SK-N-SH (cell line): ENCODE results near the gene SCN1B. TPM values are rescaled to one million over a fixed set of nuclear protein-coding genes. Genes with fewer than 3 reads are reported as not detected.

Experiments
- CTCF ChIA-PET: fragments of 300-600, 350-600 bp; formaldehyde crosslinking; extraction: SDS; loops from one replicate; lab custom pipeline; 2021; lab: Yijun Ruan, JAX
- POLR2A ChIA-PET: fragments of 350-600 bp; sonication (Branson Sonifier 250); formaldehyde crosslinking; extraction: SDS; loops from one replicate; lab custom pipeline; 2020; ENCODE audit warnings: antibody characterized with exemption, inconsistent platforms; lab: Yijun Ruan, JAX
- DNase-seq: peaks from one replicate; pipeline ENCODE4 v3.0.0; 2012
- H2AFZ ChIP-seq: fragments of 200-600 bp; sonication (generic); 2 replicates; pipeline ENCODE4 v1.8.1; 2016; ENCODE audit warnings: antibody characterized with exemption, mild to moderate bottlenecking, low read depth
- H3F3A ChIP-seq: fragments of 200-600 bp; sonication (generic); replicated peaks from 2 replicates; pipeline ENCODE3; 2016; ENCODE audit warnings: antibody characterized with exemption, mild to moderate bottlenecking; ENCODE audit not compliant: insufficient read depth
- H3K27ac ChIP-seq, 2 experiments: fragments of 200-500 bp in 1 of 2; fragments of 200-600 bp in 1 of 2; sonication (Bioruptor generic) in 1 of 2; sonication (generic), shearing (Covaris generic) in 1 of 2; 2 replicates each; pipeline versions ENCODE4 v1.5.1 to v1.6.1; 2014 to 2016; ENCODE audit warnings: low read depth in 2 of 2, inconsistent platforms in 1 of 2, low read length in 1 of 2, mild to moderate bottlenecking in 1 of 2, mixed read lengths in 1 of 2
- H3K27me3 ChIP-seq: fragments of 200-600 bp; sonication (generic), shearing (Covaris generic); 2 replicates; pipeline ENCODE4 v1.6.1; 2016; ENCODE audit warnings: mixed run types; ENCODE audit not compliant: insufficient read depth
- H3K36me3 ChIP-seq, 2 experiments: fragments of 200-500 bp in 1 of 2; fragments of 200-600 bp in 1 of 2; sonication (Bioruptor generic) in 1 of 2; sonication (generic) in 1 of 2; replicated peaks in 1 of 2; 2 replicates each; pipeline versions ENCODE3 to v1.5.1; 2014 to 2016; ENCODE audit warnings: low read length in 1 of 2, mild to moderate bottlenecking in 1 of 2; ENCODE audit not compliant: insufficient read depth in 2 of 2, control insufficient read depth in 1 of 2
- H3K4me1 ChIP-seq, 2 experiments: fragments of 200-500 bp in 1 of 2; fragments of 200-600 bp in 1 of 2; sonication (Bioruptor generic) in 1 of 2; sonication (generic), shearing (Covaris generic) in 1 of 2; 2 replicates each; pipeline versions ENCODE4 v1.5.1 to v1.6.1; 2014 to 2016; ENCODE audit warnings: low read depth in 1 of 2, low read length in 1 of 2, mixed run types in 1 of 2; ENCODE audit not compliant: insufficient read depth in 2 of 2, control insufficient read depth in 1 of 2
- H3K4me2 ChIP-seq: fragments of 200-600 bp; sonication (generic), shearing (Covaris generic); 2 replicates; pipeline ENCODE4 v1.6.1; 2017; ENCODE audit warnings: mixed run types
- H3K4me3 ChIP-seq, 2 experiments: fragments of 200-500 bp in 1 of 2; fragments of 200-600 bp in 1 of 2; sonication (Bioruptor generic) in 1 of 2; sonication (generic), shearing (Covaris generic) in 1 of 2; 2 replicates each; pipeline versions ENCODE4 v1.5.1 to v1.8.1; 2014 to 2016; ENCODE audit warnings: low read depth in 2 of 2, inconsistent platforms in 1 of 2, low read length in 1 of 2, mild to moderate bottlenecking in 1 of 2, mixed read lengths in 1 of 2, moderate library complexity in 1 of 2
- H3K79me2 ChIP-seq: fragments of 200-600 bp; sonication (generic); 2 replicates; pipeline ENCODE4 v1.8.1; 2017; ENCODE audit warnings: mild to moderate bottlenecking; ENCODE audit not compliant: insufficient read depth
- H3K9ac ChIP-seq: fragments of 200-600 bp; sonication (generic); 2 replicates; pipeline ENCODE4 v1.6.1; 2017; ENCODE audit warnings: mixed run types
- H3K9me2 ChIP-seq: fragments of 200-600 bp; sonication (generic); 2 replicates; pipeline ENCODE4 v1.6.1; 2017; ENCODE audit warnings: mixed run types
- H3K9me3 ChIP-seq: fragments of 200-600 bp; sonication (generic); 2 replicates; pipeline ENCODE4 v1.6.1; 2017; ENCODE audit warnings: mixed run types, mild to moderate bottlenecking, moderate library complexity
- H4K20me1 ChIP-seq: fragments of 200-600 bp; sonication (generic); 2 replicates; pipeline ENCODE4 v1.6.1; 2017; ENCODE audit warnings: mild to moderate bottlenecking, mixed run types; ENCODE audit not compliant: insufficient read depth
- CTCF ChIP-seq: fragments of 200-600 bp; sonication (generic); IDR thresholded peaks from 2 replicates; pipeline ENCODE4 v1.6.1; 2017; ENCODE audit warnings: antibody characterized with exemption, mild to moderate bottlenecking, moderate library complexity
- EP300 ChIP-seq, 2 experiments: IDR thresholded peaks; 2 replicates each; pipeline versions ENCODE4 v1.4.0 to v1.6.1; 2012; ENCODE audit warnings: borderline replicate concordance in 1 of 2, low read depth in 1 of 2, low read length in 1 of 2
- FOSL2 ChIP-seq: IDR thresholded peaks from 2 replicates; pipeline ENCODE4 v1.4.0; 2012; ENCODE audit warnings: low read depth, mild to moderate bottlenecking, moderate library complexity, borderline replicate concordance
- GABPA ChIP-seq: IDR thresholded peaks from 2 replicates; pipeline ENCODE4 v1.4.0; 2012; ENCODE audit warnings: low read depth, mild to moderate bottlenecking
- IRF3 ChIP-seq: fragments of 150-350 bp; IDR thresholded peaks from 2 replicates; pipeline ENCODE4 v1.6.1; 2016; ENCODE audit warnings: mild to moderate bottlenecking, low read depth, low read length
- NFIC ChIP-seq: IDR thresholded peaks from 2 replicates; pipeline ENCODE4 v1.4.0; 2012; ENCODE audit warnings: borderline replicate concordance
- RAD21 ChIP-seq: IDR thresholded peaks from 2 replicates; pipeline ENCODE4 v1.6.1; 2012; ENCODE audit warnings: mild to moderate bottlenecking, low read length
- RCOR1 ChIP-seq: fragments of 150-350 bp; IDR thresholded peaks from 2 replicates; pipeline ENCODE4 v1.6.1; 2017; ENCODE audit warnings: antibody characterized with exemption, low read length
- RFX5 ChIP-seq: IDR thresholded peaks from 2 replicates; pipeline ENCODE4 v1.6.1; 2012; ENCODE audit warnings: mild to moderate bottlenecking, improper control_type of control experiment, low read length
- SIN3A ChIP-seq: IDR thresholded peaks from 2 replicates; pipeline ENCODE4 v1.6.1; 2012; ENCODE audit warnings: low read depth, mild to moderate bottlenecking, low read length, moderate library complexity, borderline replicate concordance
- TCF12 ChIP-seq: IDR thresholded peaks from 2 replicates; pipeline ENCODE4 v1.4.0; 2012
- USF2 ChIP-seq: fragments of 150-350 bp; IDR thresholded peaks from 2 replicates; pipeline ENCODE4 v1.6.1; 2017; ENCODE audit warnings: antibody characterized with exemption, low read length, low read depth, borderline replicate concordance
- YY1 ChIP-seq: IDR thresholded peaks from 2 replicates; pipeline ENCODE4 v1.4.0; 2012; ENCODE audit warnings: low read depth, mild to moderate bottlenecking
- WGBS: methylation state at CpG from one replicate; pipeline ENCODE4 v1.1.6; 2017; ENCODE audit warnings: low lambda C conversion rate; 5-methylcytosine and 5-hydroxymethylcytosine counted together
- polyA plus RNA-seq, 3 experiments: library from polyadenylated mRNA; depleted of rRNA; stranded (reverse); fragments of >200 nt; gene quantifications; 2 replicates each; pipeline ENCODE4 v1.2.3, GENCODE V29; 2012

Gene SCN1B
- polyA plus RNA-seq, 1 of the 3 experiments (the other 2 are of a cell fraction) = 10.5 TPM

- no peak overlapping the region for H3K9ac ChIP-seq
- no peak overlapping the region for H3K27ac ChIP-seq
- H3K4me1 ChIP-seq = no peaks in the 10 kb centered on the region
- no peaks in the 10 kb centered on the region for H3K36me3 ChIP-seq
- TF ChIP-seq RAD21 (no peak), RFX5 (no peak), FOSL2 (no peak), IRF3 (no peak), USF2 (no peak), NFIC (no peak), CTCF (no peak)
- DNase-seq = no peak
- H3K27me3 ChIP-seq = no peaks in the 10 kb centered on the region
- H3K4me3 ChIP-seq = no peak overlapping the region
- H4K20me1 ChIP-seq = no peaks in the 10 kb centered on the region
- H3K4me2 ChIP-seq = no peak overlapping the region
- CTCF ChIA-PET = interaction anchor here (1.9 kb wide), 1 partner anchor 10 kb away, joined by 10 read pairs; no protein-coding TSS in a partner anchor
- POLR2A ChIA-PET = no interaction called here
- H3F3A ChIP-seq = no peaks in the 10 kb centered on the region
- WGBS = 52% methylated on average over 3 of the region's 6 CpGs
- H3K9me2 ChIP-seq = no peaks in the 10 kb centered on the region
- H3K9me3 ChIP-seq = no peaks in the 10 kb centered on the region
- H2AFZ ChIP-seq = no peak overlapping the region
- no peaks in the 10 kb centered on the region for H3K79me2 ChIP-seq
Observed at GRCh38 chr19:35076026-35076370, 45.7 kb downstream of the SCN1B start.

- Histone ChIP-seq H3K9me2 (no peaks in the 10 kb centered on the region), H3K9me3 (no peaks in the 10 kb centered on the region), H3K79me2 (no peaks in the 10 kb centered on the region), H3K27ac (no peak overlapping the region), H3K4me3 (no peak overlapping the region), H3K36me3 (no peaks in the 10 kb centered on the region), H2AFZ (no peak overlapping the region), H3F3A (no peaks in the 10 kb centered on the region), H3K4me2 (no peak overlapping the region), H3K9ac (no peak overlapping the region), H4K20me1 (no peaks in the 10 kb centered on the region), H3K27me3 (no peaks in the 10 kb centered on the region), H3K4me1 (no peaks in the 10 kb centered on the region)
- no peak for DNase-seq
- ChIA-PET CTCF (no interaction called here), POLR2A (no interaction called here)
- 58% methylated on average over 8 of the region's 8 CpGs for WGBS
- TF ChIP-seq SIN3A = no peak
- TF ChIP-seq TCF12 = no peak
- no peak for TF ChIP-seq RAD21
- no peak for TF ChIP-seq RCOR1
- TF ChIP-seq CTCF = no peak
- TF ChIP-seq YY1 = no peak
- no peak for TF ChIP-seq EP300 (IDR thresholded peaks at IDR 0.05; ENCODE audit: borderline replicate concordance in 1 of 2, low read depth in 1 of 2, low read length in 1 of 2)
- no peak for TF ChIP-seq GABPA
- no peak for TF ChIP-seq USF2
- TF ChIP-seq, all 33 proteins: peak for 0
Observed at GRCh38 chr19:35076657-35077056, 46.4 kb downstream of the SCN1B start.
